HG03342 (cell line): ENCODE measurements around the gene PPARA.
"Not testable (repeated sequence)": the region's sequence is repeated elsewhere in the genome, so short reads cannot be mapped to it uniquely, and the experiment has no call there.

Source experiments
- ATAC-seq: cut with Tn5 transposase; IDR thresholded peaks from one replicate; pipeline ENCODE4 v1.9.1; 2021; ENCODE audit warnings: mild to moderate bottlenecking, moderate library complexity; ENCODE audit not compliant: unreplicated experiment

The PPARA gene

DNA sequence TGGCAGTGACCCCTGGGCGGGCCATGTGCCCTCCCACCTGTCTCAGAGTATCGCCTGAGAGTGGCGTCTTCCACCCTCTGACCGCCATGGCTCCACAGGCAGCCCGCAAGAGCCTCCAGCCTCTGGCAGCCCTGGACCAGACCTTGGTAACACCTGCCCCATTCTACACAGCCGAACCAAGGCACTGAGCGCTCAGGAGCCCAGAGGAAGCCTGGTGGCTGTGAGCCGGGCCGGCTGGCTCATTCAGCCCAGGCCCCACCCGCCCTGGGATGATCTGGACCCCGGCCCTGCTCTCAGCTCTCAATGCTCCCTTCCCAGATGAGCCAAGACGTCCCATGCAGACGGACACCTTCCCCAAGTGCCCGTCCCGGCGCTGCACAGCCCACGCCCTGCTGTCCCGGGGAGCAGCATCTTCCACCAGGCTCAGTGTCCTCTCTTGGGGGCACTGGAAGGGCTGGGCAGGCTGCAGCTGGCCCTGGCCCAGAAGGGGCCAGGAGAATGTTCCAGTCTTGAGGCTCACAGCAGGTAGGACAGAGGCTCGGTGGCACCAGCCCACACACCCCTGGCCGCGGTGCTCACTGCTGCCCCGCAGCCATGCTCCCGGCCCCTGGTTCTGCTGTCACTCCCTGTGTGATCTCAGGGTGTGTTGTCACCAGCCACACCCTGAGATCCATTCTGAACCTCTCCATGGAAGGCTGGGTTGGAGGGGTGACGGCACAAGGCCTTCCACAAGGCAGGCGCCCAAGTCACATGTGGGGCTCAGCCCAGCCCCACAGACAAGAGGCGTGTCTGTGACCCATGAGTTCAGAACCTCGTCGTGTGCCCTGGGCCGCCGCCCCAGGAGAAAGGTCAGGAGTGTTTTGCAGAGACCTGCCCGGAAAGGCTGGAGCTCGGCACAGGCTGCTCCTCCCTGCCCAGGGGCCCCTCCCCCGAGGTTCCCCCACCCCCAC, 24.2 kb upstream of the PPARA start:
- ATAC-seq, result no peak

DNA sequence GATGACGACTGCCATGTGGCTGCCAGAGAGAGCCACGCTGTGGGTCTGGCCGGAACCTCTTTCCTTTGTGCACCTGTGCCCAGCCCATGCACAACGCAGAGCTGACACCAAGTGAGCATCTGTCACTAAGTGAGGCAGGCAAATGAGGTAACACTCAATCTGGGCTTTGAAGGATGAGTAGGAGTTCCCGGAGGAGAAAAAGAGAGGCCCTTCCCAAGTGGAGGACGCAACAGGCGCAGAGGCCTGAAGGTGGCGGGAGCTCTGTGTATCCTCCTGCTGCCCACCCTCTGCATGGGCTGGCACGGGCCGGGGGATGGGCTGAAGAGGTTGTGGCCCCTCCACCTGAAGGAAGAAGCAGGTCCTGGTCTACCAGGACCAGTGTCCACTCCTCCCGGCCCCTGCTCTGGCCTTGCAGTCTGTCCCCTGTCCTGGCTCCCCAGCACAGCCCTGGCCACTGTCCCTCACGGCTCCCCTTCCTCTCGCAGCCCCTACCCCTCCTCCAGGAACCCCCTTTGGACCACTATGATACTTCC, 23.4 kb upstream of the PPARA start:
- ATAC-seq, result no peak

DNA sequence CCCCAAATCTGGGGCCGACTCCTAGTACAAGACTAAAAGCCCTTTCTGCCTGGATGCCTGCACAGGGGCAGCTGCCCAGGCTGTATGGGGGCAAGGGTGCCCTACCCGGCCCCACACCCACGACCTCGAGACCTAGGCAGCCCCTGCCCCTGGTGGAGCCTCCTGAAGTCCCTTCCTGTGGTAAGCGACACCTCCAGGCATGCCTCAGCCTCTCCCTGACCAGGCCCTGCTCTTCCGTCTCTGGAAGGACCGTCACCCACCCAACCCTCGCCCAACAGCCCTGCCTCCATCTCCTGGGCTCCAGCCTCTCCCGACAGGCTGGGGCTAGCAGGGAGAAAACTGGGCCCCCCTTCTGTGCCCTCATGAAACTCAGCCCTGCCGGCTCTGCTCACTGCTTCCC, 22.8 kb upstream of the PPARA start:
- ATAC-seq, result no peak

- no peak for ATAC-seq
Measured at GRCh38 chr22:46128606-46129005, 21.7 kb upstream of the PPARA start.

GRCh38 chr22:46129390-46130041, 20.8 kb upstream of the PPARA start:
- ATAC-seq, result no peak

DNA sequence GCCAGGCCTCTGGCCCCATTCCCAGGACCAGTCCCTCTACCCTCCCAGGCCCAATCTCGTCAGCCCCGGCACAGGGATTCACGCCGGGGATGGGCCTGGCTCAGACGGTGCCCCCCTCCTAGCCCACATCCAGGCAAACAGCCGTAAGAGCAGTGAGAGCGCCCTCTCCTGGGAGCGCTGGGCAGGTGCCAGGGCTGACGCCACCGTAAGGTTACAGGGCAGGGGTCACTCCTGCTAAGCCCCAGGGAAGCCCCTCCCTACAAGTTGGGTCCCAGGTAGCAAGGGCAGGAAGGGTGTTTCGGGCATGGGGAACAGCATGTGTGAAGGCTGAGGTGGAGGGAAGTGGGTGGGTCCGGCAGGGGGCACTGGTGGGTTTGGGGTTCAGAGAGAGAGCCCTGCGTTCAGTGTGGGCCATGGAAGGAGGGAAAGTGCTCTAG, 19.2 kb upstream of the PPARA start:
- no peak for ATAC-seq

GRCh38 chr22:46132193-46132829, 18.0 kb upstream of the PPARA start:
- ATAC-seq, result not testable (repeated sequence)

GRCh38 chr22:46132830-46133587, 17.3 kb upstream of the PPARA start:
- no peak for ATAC-seq

DNA sequence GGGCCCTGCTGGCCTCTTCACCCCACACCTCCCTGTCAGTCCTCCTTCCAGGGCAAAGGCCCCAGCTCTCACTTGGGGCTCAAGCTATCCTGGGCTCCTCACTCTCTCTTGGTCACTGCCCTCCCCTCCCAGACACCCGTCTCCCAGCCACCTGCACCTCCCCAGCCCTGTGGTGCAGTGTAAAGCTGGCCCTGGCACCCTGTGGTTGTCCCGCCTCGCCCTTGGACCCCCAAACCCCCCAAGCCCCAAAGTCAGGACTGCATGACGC, 16.8 kb upstream of the PPARA start:
- ATAC-seq, result no peak

DNA sequence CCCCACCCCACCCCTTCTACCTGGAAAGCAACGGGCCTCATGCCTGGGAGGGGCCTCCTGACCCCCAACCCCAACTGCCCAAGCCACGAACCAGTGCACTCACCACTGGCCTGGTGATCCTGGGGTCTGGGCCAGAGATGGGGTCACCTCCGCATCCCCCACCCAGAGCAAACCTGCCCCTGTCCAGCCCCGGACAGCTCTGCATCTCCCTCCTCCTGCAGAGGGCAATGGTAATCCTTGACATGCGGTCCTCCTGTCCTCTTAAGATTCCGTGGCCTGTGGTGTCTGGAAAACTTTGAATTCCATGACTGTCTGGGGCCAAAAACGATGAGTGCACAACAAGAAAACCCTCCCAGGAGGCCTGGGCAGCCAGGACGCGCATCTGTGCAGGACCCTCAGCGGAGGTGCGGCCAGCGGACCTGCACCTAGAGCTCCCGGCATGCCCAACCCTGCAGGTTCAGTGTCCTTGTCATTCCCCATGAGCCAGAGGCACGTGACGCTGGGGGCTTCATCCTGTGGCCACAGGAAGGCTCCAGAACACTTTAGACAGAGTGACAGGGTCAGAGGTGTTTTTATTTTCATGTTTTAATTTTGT, 16.1 kb upstream of the PPARA start:
- ATAC-seq, result no peak

GRCh38 chr22:46135611-46136485, 14.5 kb upstream of the PPARA start:
- no peak for ATAC-seq

DNA sequence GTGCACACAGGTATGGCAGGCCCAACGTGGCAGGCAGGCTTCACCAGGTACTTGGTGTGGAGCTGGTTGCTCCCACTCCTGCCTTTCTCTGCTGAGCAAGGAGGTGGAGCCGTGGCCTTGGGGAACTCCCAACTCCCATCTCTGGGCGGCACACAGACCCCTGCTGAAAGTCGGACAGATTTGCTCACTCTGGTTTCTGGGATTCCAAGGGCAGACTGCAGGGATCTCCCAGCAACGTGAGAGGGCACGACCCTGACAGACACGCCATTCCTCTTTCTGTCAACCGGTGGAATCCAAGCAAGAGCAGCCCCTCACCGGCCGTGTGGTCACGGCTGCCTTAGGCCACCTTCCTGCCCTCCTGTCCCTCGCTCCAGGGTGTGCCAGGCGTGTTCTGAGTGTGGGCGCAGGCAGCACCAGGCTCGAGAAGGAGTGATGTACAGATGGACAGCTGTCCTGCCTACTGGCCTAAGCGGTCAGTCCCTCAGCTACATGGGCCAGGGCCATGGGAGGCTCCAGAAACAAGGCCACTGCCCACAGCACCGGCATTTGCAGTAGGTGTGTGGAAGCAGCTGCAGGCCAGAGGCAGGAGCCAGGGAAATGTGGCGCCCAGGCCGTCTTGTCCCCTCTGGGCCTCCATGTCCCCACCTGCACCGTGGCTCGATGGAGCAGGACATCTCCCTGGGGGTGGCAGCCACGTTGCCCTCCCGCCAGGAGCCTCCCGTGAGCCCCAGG, 13.7 kb upstream of the PPARA start:
- no peak for ATAC-seq

DNA sequence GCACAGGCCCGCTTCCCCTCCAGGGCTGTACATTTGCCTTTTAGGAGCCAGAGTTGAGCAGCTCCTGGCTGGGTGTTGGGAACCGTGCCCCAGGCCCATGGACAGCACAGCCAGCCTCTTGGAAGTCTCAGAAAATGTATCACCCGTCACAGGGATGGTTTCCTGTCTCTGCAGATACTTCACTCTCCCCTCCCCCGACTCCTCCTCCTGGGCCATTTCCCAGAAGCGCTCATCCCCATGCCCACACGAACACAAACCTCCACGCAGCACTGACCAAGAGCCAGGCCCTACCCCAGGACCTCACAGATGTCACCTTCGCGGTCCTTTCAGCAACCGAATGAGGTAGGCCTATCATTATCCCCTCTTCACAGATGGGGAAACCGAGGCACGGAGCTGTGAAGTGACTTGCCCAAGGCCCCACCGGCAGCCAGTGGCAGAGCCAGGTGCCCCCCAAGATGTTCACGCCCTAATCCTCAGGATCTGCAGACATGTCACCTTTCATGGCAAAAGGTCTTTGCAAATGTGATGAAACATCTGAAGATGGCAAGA, 13.0 kb upstream of the PPARA start:
- no peak for ATAC-seq

DNA sequence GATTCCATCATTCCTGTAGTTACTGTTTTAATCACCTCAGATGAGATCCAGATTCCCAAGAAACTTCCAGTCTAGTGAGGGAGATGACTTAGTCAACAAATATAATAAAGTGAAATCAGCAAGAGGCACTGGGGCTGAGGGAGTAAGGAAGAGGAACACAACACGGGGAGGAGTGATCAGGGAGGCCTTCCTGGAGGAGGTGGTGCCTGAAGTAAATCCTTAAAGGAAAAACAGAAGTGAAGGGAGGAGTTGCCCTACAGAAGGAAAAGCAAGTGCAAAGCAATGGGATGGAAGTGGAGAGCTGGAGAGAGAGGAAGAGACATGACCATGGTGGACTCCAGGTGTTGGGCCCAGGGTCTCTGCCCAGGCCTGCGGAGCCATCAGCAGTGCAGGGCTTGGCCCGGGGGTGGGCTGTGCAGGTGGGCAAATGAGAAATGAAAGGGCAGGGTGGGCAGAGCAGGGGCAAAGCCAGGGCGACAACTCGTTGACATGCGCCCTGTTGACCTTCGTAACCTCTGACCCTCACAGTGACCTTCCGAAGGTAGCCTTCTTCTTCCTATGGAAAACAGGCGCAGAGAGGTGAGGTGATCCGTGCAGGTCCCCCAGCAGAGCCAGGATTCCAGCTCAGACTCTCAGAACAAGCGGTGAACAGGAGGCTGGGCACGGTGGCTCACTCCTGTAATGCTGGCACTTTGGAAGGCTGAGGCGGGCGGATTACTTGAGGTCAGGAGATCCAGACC, 12.1 kb upstream of the PPARA start:
- ATAC-seq, result no peak

DNA sequence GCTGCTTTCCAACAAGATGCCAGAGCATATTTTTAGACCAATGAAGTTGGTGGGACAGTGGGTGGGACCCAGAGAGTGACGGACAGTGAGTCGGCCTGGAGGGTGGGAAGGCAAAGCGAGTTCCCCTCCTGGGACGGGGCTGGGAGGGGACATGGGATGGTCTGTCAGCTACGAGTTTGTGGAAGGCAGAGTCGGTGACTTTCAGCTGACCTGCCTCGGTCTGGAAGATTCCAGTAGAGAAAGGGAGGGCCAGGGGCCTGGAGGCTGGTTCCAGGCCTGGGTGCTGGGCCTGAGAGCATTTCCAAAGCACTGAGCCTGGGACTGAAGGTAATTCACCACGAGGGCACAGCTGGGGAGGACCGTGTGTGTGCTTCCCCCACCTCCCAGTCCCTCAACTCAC, 10.9 kb upstream of the PPARA start:
- ATAC-seq, result not testable (repeated sequence)

GRCh38 chr22:46139895-46140350, 10.4 kb upstream of the PPARA start:
- no peak for ATAC-seq

GRCh38 chr22:46140989-46141928, 9.1 kb upstream of the PPARA start:
- ATAC-seq, result no peak
